Vagina (tissue), 2 donors: ENCODE data around the gene PAX2. TPM values are rescaled to one million over a fixed set of nuclear protein-coding genes. Genes with fewer than 3 reads are reported as not detected.

Source experiments
- DNase-seq, 2 donors: peaks; one replicate each; pipeline ENCODE4 v3.0.0-alpha.2; 2017; ENCODE audit errors: extremely low spot score in 2 of 2
- H3K27ac ChIP-seq: fragments of 200-600 bp; sonication (generic); one replicate; pipeline ENCODE4 v1.5.1; 2019
- H3K27me3 ChIP-seq: fragments of 200-600 bp; sonication (generic); one replicate; pipeline ENCODE4 v1.5.1; 2019
- H3K36me3 ChIP-seq, 2 donors: fragments of 200-600 bp; sonication (generic); one replicate each; pipeline ENCODE4 v1.5.1; 2017 to 2019
- H3K4me1 ChIP-seq: fragments of 200-600 bp; sonication (generic); one replicate; pipeline ENCODE4 v1.5.1; 2019
- H3K4me3 ChIP-seq, 2 donors: fragments of 200-600 bp; sonication (generic); 1 replicate in 1 of 2; 2 replicates in 1 of 2; pipeline ENCODE4 v1.5.1; 2016 to 2019
- H3K9me3 ChIP-seq: fragments of 200-600 bp; sonication (generic); one replicate; pipeline ENCODE4 v1.5.1; 2019
- POLR2A ChIP-seq, 2 donors: fragments of 450-650 bp; IDR thresholded peaks; one replicate each; pipeline ENCODE4 v1.6.1; 2017; ENCODE audit warnings: antibody characterized with exemption in 2 of 2, mild to moderate bottlenecking in 2 of 2, moderate library complexity in 2 of 2
- POLR2AphosphoS5 ChIP-seq, 2 donors: sonication (generic); formaldehyde crosslinking; IDR thresholded peaks; one replicate each; pipeline ENCODE4 v1.9.0; 2017; ENCODE audit warnings: antibody characterized with exemption in 2 of 2, mild to moderate bottlenecking in 2 of 2, low read depth in 1 of 2; ENCODE audit not compliant: insufficient read depth in 1 of 2
- intact Hi-C: fragments of 100-400 bp; cut with DNase I; formaldehyde crosslinking; loops from one replicate; pipeline ENCODE4 v1.15.1; 2023
- total RNA-seq: library from RNA; depleted of rRNA; stranded (reverse); fragments of >200 nt; gene quantifications from one replicate; pipeline ENCODE4 v1.2.3, GENCODE V29; 2016
- TF ChIP-seq, protein P1 (sequence below), 3 experiments: fragments of 450-650 bp in 2 of 3; fragments of 200-600 bp in 1 of 3; sonication (generic) in 1 of 3; IDR thresholded peaks; one replicate each; pipeline ENCODE4 v1.5.1; 2017 to 2019; ENCODE audit warnings: antibody characterized with exemption in 3 of 3, mild to moderate bottlenecking in 2 of 3, moderate library complexity in 2 of 3

PAX2 gene
- total RNA-seq, 1 donor from 2014 or later = not detected

DNA sequence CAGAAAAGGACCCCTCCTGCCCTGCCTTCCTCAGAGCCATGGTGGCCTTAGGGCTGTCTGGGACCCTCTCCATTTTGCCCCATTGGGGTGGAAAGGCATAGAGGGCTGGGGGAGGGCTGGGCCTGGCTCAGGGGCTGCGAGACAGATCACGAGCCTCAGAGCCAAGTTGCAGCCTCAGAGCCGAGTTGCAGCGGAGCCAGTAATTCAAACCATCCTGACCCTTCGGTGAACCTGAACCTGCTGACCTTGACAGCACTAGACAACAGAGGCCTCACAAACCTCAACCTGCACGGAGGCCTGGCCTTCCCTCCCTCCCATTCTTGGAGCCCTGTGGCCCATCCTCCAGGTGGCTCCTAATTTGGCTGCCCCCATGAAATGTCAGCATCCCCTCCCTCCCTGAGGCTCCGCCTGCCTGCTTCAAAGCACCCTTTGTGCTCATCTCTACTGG lies 45.4 kb downstream of the PAX2 start:
- no peak overlapping the region for H3K4me3 ChIP-seq
- TF ChIP-seq, protein P1, sequence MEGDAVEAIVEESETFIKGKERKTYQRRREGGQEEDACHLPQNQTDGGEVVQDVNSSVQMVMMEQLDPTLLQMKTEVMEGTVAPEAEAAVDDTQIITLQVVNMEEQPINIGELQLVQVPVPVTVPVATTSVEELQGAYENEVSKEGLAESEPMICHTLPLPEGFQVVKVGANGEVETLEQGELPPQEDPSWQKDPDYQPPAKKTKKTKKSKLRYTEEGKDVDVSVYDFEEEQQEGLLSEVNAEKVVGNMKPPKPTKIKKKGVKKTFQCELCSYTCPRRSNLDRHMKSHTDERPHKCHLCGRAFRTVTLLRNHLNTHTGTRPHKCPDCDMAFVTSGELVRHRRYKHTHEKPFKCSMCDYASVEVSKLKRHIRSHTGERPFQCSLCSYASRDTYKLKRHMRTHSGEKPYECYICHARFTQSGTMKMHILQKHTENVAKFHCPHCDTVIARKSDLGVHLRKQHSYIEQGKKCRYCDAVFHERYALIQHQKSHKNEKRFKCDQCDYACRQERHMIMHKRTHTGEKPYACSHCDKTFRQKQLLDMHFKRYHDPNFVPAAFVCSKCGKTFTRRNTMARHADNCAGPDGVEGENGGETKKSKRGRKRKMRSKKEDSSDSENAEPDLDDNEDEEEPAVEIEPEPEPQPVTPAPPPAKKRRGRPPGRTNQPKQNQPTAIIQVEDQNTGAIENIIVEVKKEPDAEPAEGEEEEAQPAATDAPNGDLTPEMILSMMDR (IDR thresholded peaks at IDR 0.05) = no peak
- no peak for TF ChIP-seq POLR2AphosphoS5 (IDR thresholded peaks at IDR 0.05; ENCODE audit: insufficient read depth in 1 of 2, low read depth in 1 of 2)
- no peaks in the 10 kb centered on the region for H3K9me3 ChIP-seq
- no peaks in the 10 kb centered on the region for H3K36me3 ChIP-seq
- H3K4me1 ChIP-seq = no peaks in the 10 kb centered on the region
- DNase-seq = no peak
- no peak overlapping the region for H3K27ac ChIP-seq
- intact Hi-C loops = no loop called here
- no peaks in the 10 kb centered on the region for H3K27me3 ChIP-seq

DNA sequence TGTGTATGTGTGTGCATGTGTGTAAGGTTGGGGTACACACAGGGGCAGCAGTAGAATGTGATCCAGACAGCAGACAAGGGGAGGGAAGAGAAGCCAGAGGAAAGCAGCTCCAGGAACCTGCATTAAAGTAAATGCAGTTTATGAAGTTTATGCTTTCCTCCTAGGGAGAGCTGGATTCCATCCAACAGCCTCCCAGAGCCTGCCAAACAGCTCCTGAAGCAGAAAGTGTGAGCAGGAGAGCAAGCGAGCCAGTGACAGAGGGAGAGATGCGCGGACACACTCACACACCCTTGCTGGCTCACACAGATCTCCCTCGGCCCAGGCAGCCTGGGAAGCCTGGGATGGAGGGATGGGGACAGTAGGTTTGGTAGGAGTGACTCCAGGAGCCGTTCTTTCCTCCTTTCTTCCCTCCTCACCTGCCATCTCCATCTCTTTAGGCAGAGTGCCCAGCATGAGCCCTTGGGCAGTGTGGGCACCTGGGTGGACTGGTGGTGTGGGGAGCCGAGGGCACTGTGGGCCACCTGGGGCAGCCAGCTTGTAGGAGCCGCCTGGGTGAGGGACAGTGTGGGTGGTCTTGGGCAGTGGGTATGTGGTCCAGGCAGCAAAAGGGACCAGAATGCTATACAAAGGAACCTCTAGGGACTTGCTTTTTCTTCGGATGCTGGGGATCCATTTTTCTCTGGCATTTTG lies 46.1 kb downstream of the PAX2 start:
- no peaks in the 10 kb centered on the region for H3K27me3 ChIP-seq
- DNase-seq = no peak
- no peak for TF ChIP-seq POLR2A (IDR thresholded peaks at IDR 0.05)
- TF ChIP-seq POLR2AphosphoS5 (IDR thresholded peaks at IDR 0.05; ENCODE audit: insufficient read depth in 1 of 2, low read depth in 1 of 2) = no peak
- TF ChIP-seq, protein P1 (IDR thresholded peaks at IDR 0.05) = no peak

DNA sequence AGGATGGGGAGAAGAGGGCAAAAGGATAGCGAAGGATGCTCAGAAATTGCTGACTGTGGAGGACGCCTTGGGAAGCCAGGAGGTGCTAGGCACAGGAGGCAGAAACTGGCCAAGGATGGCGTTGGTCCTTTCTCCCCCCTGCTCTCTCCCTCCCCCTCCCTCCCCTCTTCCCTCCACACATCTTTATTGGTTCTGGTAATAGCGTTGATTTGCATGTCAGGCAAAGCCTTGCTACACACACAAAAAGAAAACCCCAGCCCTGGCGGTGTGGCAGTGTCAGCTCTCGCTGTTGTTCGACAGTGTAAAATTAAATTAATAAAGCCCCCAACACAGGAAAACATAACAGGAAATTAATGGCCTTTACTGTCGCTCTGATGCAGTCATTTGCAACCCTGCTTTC lies 47.2 kb downstream of the PAX2 start:
- no peaks in the 10 kb centered on the region for H3K36me3 ChIP-seq
- no peak overlapping the region for H3K27ac ChIP-seq
- DNase-seq = no peak
- no peaks in the 10 kb centered on the region for H3K9me3 ChIP-seq
- H3K4me1 ChIP-seq = no peaks in the 10 kb centered on the region
- no peak for TF ChIP-seq POLR2A (IDR thresholded peaks at IDR 0.05)
- TF ChIP-seq, protein P1 (IDR thresholded peaks at IDR 0.05) = no peak
- no peak for TF ChIP-seq POLR2AphosphoS5 (IDR thresholded peaks at IDR 0.05; ENCODE audit: insufficient read depth in 1 of 2, low read depth in 1 of 2)
- H3K4me3 ChIP-seq = no peak overlapping the region
- no peaks in the 10 kb centered on the region for H3K27me3 ChIP-seq
- intact Hi-C loops = no loop called here

More for the DNA sequence above, 46.1 kb downstream of the PAX2 start:
- H3K9me3 ChIP-seq = no peaks in the 10 kb centered on the region
- no peaks in the 10 kb centered on the region for H3K36me3 ChIP-seq
- no peak overlapping the region for H3K27ac ChIP-seq
- H3K4me3 ChIP-seq = no peak overlapping the region
- H3K4me1 ChIP-seq = no peaks in the 10 kb centered on the region
- intact Hi-C loops = no loop called here

DNA sequence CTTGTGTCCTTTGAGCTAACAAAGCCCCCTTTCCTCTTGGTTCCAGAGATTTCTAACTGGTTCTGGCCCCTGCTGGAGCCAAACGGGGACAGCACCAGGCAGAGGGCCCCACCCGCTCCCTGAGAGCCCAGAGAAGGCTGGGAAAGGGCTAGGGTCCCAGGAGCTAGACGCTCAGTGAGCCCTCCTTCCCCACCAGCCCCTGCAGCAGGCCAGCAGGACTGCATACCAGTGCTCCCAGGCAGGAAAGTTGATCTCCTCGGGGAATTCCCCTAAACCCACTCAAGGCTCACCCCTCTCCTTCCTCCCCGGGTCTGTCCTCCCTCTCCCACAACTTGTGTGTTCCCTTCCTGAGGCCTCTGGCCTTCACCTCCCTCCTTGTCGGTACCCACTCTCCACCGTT lies 47.7 kb downstream of the PAX2 start:
- intact Hi-C loops = no loop called here
- no peaks in the 10 kb centered on the region for H3K36me3 ChIP-seq
- TF ChIP-seq POLR2AphosphoS5 (IDR thresholded peaks at IDR 0.05; ENCODE audit: insufficient read depth in 1 of 2, low read depth in 1 of 2) = no peak
- TF ChIP-seq, protein P1 (IDR thresholded peaks at IDR 0.05) = no peak
- TF ChIP-seq POLR2A (IDR thresholded peaks at IDR 0.05) = no peak
- DNase-seq = no peak
- no peak overlapping the region for H3K27ac ChIP-seq
- H3K4me1 ChIP-seq = no peaks in the 10 kb centered on the region
- no peaks in the 10 kb centered on the region for H3K9me3 ChIP-seq
- no peaks in the 10 kb centered on the region for H3K27me3 ChIP-seq
- no peak overlapping the region for H3K4me3 ChIP-seq

DNA sequence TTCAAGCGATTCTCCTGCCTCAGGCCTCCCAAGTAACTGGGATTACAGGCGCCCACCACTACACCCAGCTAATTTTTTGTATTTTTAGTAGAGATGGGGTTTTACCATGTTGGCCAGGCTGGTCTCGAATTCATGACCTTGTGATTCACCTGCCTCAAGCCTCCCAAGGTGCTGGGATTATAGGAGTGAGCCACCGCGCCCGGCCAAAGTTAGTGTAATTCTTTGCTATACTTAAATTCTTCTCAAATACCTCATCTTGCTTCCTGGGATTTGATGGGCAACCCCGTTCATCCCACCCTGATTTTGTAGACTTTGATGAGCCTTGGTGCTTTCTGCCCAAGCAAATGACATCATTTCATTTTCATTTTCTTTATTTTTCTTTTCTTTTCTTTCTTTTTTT lies 54.5 kb downstream of the PAX2 start:
- no peak for TF ChIP-seq POLR2AphosphoS5 (IDR thresholded peaks at IDR 0.05; ENCODE audit: insufficient read depth in 1 of 2, low read depth in 1 of 2)
- TF ChIP-seq POLR2A (IDR thresholded peaks at IDR 0.05) = no peak
- intact Hi-C loops = no loop called here
- H3K27me3 ChIP-seq = no peaks in the 10 kb centered on the region

More for the DNA sequence above, 54.5 kb downstream of the PAX2 start:
- Histone ChIP-seq H3K27ac (no peak overlapping the region), H3K4me3 (no peak overlapping the region), H3K9me3 (no peaks in the 10 kb centered on the region), H3K36me3 (no peaks in the 10 kb centered on the region), H3K4me1 (no peaks in the 10 kb centered on the region)
- DNase-seq = no peak
